ENCODE results near the gene ABHD10. TPM values are rescaled to one million over a fixed set of nuclear protein-coding genes. Genes with fewer than 3 reads are reported as not detected.

Gene ABHD10
- total RNA-seq, 1 donor from 2014 or later: 39.5 TPM

DNA sequence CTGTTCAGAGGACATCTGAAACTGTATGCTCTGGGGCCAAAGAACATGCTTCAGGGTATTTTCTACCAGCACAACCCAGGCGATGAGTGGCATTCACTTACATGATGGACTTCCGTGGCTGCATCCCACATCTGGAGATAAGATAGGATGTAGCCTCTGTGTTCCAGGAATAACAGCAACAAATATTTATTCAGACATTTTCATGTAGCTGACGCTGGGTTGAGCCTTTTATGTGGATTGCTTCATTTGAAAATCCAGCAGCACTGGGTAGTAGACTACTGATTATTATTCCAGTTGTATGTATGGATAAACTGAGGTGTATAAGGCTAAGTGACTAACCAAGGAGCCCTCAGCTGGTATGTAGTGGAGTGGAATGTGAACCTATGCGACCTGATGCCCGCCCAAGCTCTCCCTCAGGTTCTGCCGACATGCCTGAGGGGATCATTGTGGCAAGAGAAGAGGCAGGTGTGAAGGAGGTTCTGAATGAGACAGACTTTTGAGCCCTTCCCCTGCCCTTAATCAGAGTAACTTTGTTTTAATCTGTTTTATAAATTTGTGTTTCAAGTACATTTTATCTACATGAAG lies 25.9 kb upstream of the ABHD10 start:
- Mint-ChIP-seq H3K4me3 (no peak overlapping the region), H3K27me3 (peaks cover 16% of the 10 kb centered on the region), H3K36me3 (ENCODE audit: low read depth) (no peaks in the 10 kb centered on the region), H3K9me3 (no peaks in the 10 kb centered on the region), H3K4me1 (no peaks in the 10 kb centered on the region), H3K27ac (no peak overlapping the region)
- intact Hi-C loops (cut with micrococcal nuclease): no loop called here
- DNase-seq: no peak

DNA sequence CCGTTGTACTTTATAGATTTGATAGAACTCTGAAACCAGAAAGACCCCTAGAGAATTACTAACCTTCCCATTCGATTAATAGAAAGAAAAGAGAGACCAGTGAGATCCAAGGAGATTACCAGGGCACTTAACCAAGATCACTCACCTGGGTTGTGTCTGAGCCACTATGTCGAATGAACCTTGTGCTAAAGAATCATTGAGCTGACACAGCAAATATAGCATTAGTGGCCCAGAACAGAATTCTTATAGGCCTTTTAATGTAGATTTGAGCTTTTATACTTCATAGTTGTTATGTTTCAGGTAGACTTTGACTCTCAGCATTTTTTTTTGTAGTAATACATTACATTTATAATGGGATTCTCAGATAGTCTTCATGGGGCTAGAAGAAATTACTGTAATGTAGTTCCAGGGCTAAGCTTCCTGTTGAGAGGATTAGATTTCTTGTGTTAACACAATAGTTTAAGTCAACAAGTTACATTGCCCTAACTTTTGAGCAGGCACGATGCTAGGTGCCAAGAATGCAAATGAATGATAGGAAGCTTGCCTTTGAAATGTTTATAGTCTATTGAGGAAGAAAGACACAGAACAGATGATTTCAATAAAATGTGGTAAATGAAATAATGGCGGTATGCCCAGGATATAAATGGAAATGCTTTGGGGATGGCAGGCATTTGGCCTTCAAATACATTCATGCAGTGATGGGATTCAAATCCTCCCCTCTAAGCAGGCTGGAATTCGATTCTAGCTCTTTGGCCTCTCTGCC lies 24.4 kb upstream of the ABHD10 start:
- intact Hi-C loops (cut with micrococcal nuclease): no loop called here
- Mint-ChIP-seq H3K4me1 (no peaks in the 10 kb centered on the region), H3K27me3 (peaks cover 11% of the 10 kb centered on the region), H3K9me3 (no peaks in the 10 kb centered on the region), H3K27ac (no peak overlapping the region), H3K4me3 (no peak overlapping the region), H3K36me3 (ENCODE audit: low read depth) (no peaks in the 10 kb centered on the region)
- DNase-seq: no peak

DNA sequence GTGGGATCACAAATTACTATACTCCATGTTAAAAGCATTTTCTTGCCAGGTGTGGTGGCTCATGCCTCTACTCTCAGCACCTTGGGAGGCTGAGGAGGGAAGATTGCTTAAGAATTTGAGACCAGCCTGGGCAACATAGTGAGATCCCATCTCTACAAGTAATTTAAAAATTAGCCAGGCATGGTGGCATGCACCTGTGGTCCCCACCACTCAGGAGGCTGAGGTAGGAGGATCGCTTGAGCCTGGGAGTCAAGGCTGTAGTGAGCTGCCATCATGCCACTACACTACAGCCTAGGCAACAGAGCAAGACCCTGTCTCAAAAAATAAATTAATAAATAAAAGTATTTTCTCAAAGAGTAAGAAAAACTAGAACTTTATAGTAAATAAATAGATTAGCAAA lies 22.9 kb upstream of the ABHD10 start:
- Mint-ChIP-seq H3K9me3 (no peaks in the 10 kb centered on the region), H3K36me3 (ENCODE audit: low read depth) (no peaks in the 10 kb centered on the region), H3K27me3 (peaks cover 6% of the 10 kb centered on the region), H3K27ac (no peak overlapping the region), H3K4me1 (no peaks in the 10 kb centered on the region), H3K4me3 (no peak overlapping the region)
- DNase-seq: no peak
- intact Hi-C loops (cut with micrococcal nuclease): no loop called here

DNA sequence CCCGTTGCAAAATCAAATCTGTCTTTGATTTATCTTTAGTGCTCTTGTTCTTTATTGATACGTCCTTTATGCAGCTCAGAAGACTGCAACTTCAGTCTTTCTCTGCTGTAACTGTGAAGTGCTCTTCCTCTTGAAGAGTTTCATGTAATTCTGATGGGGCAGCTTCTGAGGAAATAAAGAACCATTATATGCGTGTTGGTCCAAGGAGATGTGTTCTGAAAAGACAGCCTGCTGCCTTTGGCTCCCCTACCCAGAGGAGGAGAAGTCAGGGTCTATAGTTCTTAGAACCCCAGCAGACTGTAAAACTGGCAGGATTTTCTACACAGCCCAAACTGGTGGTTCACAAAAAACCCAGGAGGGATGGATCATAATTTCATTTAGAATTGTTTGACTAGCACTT lies 22.4 kb upstream of the ABHD10 start:
- Mint-ChIP-seq H3K4me1 (no peaks in the 10 kb centered on the region), H3K27me3 (peaks cover 6% of the 10 kb centered on the region), H3K36me3 (ENCODE audit: low read depth) (no peaks in the 10 kb centered on the region), H3K27ac (no peak overlapping the region), H3K4me3 (no peak overlapping the region), H3K9me3 (no peaks in the 10 kb centered on the region)
- no peak for DNase-seq
- intact Hi-C loops (cut with micrococcal nuclease): no loop called here

DNA sequence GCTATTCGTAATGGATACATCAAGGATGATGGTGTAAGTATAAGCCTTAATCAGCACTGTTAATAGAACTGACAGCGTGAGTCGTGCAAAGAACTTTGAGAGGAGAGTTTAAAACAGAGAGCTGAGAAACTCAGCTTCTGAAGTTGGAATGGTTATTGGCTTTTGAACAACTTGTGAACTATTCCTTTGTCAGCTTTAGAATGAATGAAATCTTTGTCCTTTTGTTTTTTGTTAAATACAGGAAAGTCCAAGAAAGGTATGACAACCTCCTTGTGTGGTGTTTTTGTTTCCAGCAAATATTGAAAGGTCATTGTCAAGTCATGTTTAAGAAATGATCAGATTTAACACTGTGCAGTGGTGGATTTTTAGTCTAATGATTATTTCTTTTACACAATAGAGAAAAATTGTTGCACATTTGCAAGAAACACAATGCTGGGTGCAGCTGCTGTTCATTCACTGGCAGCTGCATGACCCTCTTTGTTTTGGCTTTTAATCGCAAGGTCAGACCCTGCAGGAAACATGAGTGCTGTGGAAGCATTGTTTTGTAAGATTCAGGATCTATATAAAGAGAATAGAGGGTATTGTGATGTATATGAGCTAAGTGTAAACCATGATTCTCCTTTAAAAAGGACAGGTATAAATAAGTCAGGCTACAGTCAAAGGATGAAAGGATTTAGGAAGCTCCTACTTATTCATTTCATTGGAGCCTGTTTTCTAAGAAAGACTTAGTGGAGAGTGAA lies 21.7 kb upstream of the ABHD10 start:
- Mint-ChIP-seq H3K27ac (no peak overlapping the region), H3K4me1 (no peaks in the 10 kb centered on the region), H3K27me3 (peaks cover 6% of the 10 kb centered on the region), H3K36me3 (ENCODE audit: low read depth) (no peaks in the 10 kb centered on the region), H3K4me3 (no peak overlapping the region), H3K9me3 (no peaks in the 10 kb centered on the region)
- intact Hi-C loops (cut with micrococcal nuclease): no loop called here
- DNase-seq: no peak

DNA sequence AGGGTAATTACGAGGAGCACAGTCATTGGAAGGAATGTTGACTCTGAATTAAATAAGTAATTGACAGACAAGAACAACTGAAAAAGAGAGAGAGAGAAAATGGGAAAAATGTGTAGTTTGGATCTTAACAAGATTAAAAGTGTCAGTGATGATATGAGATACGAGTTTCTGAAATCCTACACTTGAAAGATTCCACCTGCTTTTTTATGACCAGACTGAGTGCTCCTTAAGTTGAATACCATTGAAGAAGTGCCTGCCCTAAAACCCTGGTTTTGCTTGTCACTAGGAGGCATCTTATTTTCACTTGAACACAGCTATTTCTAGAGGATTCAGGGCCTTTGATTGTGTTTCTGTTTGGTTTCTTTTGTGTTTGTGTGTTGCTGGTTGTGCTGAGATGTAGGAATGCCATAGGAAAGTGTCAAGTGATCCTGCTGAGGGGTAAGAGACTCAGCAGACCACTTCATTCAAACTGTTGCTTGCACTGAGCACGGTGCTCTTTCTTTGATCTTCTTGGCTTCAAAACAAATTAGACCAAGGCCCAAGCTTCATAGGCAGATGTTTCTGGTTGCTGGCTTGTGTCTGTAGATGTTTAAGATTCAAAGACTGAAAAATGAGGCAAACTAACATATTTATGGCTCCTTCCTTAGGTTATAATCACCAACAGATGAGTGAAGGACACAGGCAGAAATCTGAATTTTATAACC lies 17.2 kb upstream of the ABHD10 start:
- no peak for DNase-seq
- Mint-ChIP-seq H3K36me3 (ENCODE audit: low read depth) (no peaks in the 10 kb centered on the region), H3K4me3 (no peak overlapping the region), H3K9me3 (no peaks in the 10 kb centered on the region), H3K27me3 (peaks cover 3% of the 10 kb centered on the region), H3K27ac (no peak overlapping the region), H3K4me1 (peaks cover 10% of the 10 kb centered on the region)
- intact Hi-C loops (cut with micrococcal nuclease): no loop called here

DNA sequence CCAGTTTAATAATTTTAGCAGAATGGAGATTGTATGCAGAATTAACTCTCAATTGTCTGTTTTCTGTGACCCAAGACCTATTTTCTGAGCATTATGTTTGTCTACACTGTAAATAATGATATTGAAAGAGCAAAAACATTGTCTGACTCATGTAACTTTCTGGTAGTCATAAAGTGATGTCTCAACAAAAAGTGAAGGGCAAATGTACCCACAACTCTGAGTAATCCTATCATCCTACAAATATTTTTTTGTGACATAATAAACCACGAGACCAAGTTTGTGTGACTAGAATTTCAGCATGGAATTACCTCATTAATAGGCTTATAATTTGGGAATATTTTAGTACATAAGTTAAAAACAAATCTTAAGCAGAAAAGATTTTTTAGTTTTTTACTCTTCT lies 15.4 kb upstream of the ABHD10 start:
- H3K9me3 Mint-ChIP-seq: no peaks in the 10 kb centered on the region
- DNase-seq: no peak
- no peak overlapping the region for H3K4me3 Mint-ChIP-seq
- peaks cover 15% of the 10 kb centered on the region for H3K4me1 Mint-ChIP-seq
- no peaks in the 10 kb centered on the region for H3K27me3 Mint-ChIP-seq
- no peaks in the 10 kb centered on the region for H3K36me3 Mint-ChIP-seq (ENCODE audit: low read depth)
- intact Hi-C loops (cut with micrococcal nuclease): no loop called here
- H3K27ac Mint-ChIP-seq: no peak overlapping the region

DNA sequence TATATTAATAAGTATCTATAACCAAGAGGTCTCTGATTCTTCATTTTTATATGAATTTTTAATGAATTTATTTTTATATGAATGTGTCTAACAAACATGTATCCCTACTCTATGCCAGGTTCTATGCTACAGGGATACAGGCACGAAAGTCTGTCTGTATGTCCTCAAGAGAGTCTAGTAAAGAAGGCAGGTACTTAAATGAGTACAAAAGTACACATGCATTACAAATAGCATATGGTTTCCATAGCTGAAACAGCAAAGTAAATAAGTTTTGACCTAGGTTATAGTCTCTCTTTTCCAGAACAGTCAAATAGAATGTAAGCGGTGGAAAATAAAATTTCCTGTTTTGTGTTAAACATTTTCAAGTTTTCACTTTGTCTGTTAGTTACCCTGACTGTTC lies 13.3 kb upstream of the ABHD10 start:
- intact Hi-C loops (cut with micrococcal nuclease): no loop called here
- Mint-ChIP-seq H3K27me3 (peaks cover 1% of the 10 kb centered on the region), H3K9me3 (no peaks in the 10 kb centered on the region)

DNA sequence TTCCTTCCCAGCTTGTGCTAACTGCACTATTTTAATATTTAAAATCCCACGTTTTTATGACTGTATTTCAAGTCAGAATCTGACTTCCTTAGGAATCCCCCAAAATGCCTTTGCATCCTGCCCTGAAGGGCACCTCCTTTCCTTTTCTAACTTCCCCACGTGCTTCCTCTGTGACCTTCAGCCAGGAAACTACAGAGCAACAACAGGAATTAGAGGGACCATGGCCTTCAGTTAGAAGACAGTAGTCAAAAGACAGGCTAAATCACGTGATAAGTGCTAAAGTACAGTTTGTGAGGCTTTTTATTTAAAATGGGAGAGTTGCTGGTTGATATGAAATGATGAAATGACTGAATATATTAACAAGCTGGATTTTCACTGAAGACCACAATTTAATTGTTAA lies 11.8 kb upstream of the ABHD10 start:
- DNase-seq: no peak
- intact Hi-C loops (cut with micrococcal nuclease): loop anchor here (1.0 to 2.0 kb wide), 4 partner anchors 46 to 299 kb away; no protein-coding TSS in a partner anchor
- H3K27me3 Mint-ChIP-seq: peaks cover 1% of the 10 kb centered on the region
- no peak overlapping the region for H3K4me3 Mint-ChIP-seq
- no peaks in the 10 kb centered on the region for H3K9me3 Mint-ChIP-seq
- peaks cover 15% of the 10 kb centered on the region for H3K4me1 Mint-ChIP-seq
- no peaks in the 10 kb centered on the region for H3K36me3 Mint-ChIP-seq (ENCODE audit: low read depth)
- no peak overlapping the region for H3K27ac Mint-ChIP-seq

More for the DNA sequence above, 13.3 kb upstream of the ABHD10 start:
- H3K4me1 Mint-ChIP-seq: peaks cover 15% of the 10 kb centered on the region
- H3K4me3 Mint-ChIP-seq: no peak overlapping the region
- H3K27ac Mint-ChIP-seq: no peak overlapping the region
- no peaks in the 10 kb centered on the region for H3K36me3 Mint-ChIP-seq (ENCODE audit: low read depth)
- DNase-seq: no peak

DNA sequence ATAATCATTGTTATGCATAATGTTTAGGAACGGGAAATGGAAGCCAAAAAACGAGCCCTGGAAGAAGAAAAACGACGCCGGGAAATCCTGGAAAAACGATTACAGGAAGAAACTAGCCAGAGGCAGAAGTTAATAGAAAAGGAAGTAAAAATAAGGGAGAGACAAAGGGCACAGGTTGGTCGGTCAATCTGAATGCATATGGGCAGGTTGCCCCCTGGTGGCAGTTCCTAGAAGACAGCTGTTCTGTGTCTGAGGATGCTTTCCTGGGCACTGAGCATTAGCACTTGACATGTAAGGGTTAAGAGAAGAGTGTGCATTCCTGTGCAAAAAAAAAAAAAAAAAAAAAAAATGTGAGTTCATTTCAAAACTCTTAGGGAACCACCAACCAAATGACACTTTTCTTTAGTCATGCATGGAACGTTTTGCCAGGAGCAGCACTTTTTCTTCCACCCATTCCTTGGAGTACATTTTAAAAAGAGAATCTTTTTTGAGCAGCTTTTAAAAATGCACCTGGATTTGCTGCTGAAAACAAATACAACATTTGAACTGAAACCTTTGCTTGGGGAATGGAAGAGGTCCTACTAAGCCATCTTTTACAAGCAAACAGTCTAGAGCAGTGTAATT lies 11.1 kb upstream of the ABHD10 start:
- Mint-ChIP-seq H3K27ac (no peak overlapping the region), H3K4me1 (peaks cover 15% of the 10 kb centered on the region), H3K4me3 (no peak overlapping the region), H3K27me3 (peaks cover 1% of the 10 kb centered on the region), H3K9me3 (no peaks in the 10 kb centered on the region), H3K36me3 (ENCODE audit: low read depth) (no peaks in the 10 kb centered on the region)
- DNase-seq: peak; percentile 94
- intact Hi-C loops (cut with micrococcal nuclease): loop anchor here (1.0 to 2.0 kb wide), 4 partner anchors 45 to 299 kb away; no protein-coding TSS in a partner anchor

DNA sequence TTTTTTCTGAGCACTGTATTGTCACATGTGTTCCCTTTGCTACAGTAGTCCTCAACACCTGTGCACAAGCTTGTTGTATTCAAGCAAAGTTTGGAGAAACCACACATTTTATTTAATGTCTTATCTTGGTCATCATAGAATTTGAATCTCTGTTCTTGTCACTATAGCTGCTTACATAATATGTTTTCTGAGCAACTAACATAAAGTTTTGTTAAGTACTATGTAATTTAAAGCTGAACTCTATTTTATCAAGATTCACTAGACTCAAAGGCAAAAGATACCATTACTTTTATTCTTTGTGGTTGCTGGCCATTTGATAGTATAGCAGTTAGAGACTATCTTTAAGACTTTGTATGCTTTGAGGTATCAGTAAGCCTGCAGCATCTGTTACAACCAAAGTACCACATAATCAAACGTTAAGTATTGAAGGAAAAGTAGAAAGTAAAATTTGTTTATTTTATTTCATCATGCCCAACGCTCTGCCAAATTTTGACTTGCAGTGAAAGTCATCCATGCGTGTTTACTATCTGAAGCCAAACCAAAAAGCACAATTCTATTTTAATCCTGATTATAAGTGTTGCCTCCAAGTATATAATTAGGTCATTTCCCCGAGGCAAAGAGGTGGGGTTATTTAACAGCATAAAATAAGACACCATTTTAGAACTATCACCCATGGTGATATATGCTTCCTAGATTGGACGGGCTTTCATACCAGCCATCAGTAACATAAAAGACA lies 10.3 kb upstream of the ABHD10 start:
- Mint-ChIP-seq H3K27ac (no peak overlapping the region), H3K4me3 (no peak overlapping the region), H3K36me3 (ENCODE audit: low read depth) (no peaks in the 10 kb centered on the region), H3K4me1 (peaks cover 12% of the 10 kb centered on the region), H3K9me3 (no peaks in the 10 kb centered on the region), H3K27me3 (peaks cover 4% of the 10 kb centered on the region)
- intact Hi-C loops (cut with micrococcal nuclease): no loop called here
- no peak for DNase-seq

DNA sequence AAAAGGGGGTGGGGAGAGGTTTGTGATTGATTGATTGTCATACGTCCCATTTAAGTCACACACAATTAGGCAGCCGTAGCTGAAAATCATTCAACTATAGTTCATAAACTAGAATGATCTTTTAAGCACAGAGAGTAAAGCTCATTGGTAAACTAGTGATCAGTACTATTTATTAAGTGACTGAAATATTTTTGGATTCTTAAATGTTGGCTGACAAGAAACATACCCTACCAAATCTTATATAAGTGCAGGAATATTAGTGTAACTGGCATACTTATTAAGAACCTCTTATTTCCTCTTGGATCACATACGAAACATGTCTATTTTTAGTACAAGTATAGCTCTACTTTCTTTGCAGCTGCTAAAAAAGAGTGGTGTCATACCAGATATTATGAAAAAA lies 8.4 kb upstream of the ABHD10 start:
- intact Hi-C loops (cut with micrococcal nuclease): loop anchor here (10.0 kb wide), 1 partner anchor 896 kb away; the partner anchor contains the start of gene NECTIN3
- no peaks in the 10 kb centered on the region for H3K36me3 Mint-ChIP-seq (ENCODE audit: low read depth)
- no peak for DNase-seq
- H3K27ac Mint-ChIP-seq: no peak overlapping the region
- no peaks in the 10 kb centered on the region for H3K9me3 Mint-ChIP-seq
- H3K4me1 Mint-ChIP-seq: peaks cover 12% of the 10 kb centered on the region
- no peak overlapping the region for H3K4me3 Mint-ChIP-seq
- H3K27me3 Mint-ChIP-seq: peaks cover 9% of the 10 kb centered on the region

Measured in activated CD4-positive, alpha-beta T cell treated with anti-CD3 and anti-CD28 coated beads, Interleukin-2, amount 10 ng/mL, durations not matched to agents 24 days and 14 days (primary cell).